Measurements from ENCODE around the gene DSCAM. TPM values are rescaled to one million over a fixed set of nuclear protein-coding genes. Genes with fewer than 3 reads are reported as not detected.

DSCAM gene
- total RNA-seq, 4 donors from 2014 or later: not detected

DNA sequence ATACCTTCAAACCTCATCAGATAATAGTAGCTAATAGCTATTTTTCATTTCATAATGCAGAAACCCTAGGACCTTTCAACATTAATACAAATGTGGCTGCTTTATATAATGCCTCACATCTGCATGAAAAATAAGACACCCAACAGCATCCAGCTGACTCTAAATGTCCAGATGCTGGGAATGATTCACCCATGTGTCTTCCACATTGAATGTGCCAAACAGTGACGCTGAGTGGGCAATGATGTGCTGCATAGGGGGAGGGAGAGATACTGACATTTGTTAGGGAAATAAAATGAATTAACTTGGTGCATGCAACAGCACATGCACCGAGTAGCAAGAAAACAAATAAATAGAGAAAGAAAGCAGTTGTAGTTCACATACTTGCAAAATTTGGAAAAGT is 199.3 kb downstream of the DSCAM start:
- TF ChIP-seq POLR2A (IDR thresholded peaks at IDR 0.05) (no peak), EP300 (IDR thresholded peaks at IDR 0.05) (no peak), POLR2AphosphoS5 (IDR thresholded peaks at IDR 0.05) (no peak)
- TF ChIP-seq, protein P1, sequence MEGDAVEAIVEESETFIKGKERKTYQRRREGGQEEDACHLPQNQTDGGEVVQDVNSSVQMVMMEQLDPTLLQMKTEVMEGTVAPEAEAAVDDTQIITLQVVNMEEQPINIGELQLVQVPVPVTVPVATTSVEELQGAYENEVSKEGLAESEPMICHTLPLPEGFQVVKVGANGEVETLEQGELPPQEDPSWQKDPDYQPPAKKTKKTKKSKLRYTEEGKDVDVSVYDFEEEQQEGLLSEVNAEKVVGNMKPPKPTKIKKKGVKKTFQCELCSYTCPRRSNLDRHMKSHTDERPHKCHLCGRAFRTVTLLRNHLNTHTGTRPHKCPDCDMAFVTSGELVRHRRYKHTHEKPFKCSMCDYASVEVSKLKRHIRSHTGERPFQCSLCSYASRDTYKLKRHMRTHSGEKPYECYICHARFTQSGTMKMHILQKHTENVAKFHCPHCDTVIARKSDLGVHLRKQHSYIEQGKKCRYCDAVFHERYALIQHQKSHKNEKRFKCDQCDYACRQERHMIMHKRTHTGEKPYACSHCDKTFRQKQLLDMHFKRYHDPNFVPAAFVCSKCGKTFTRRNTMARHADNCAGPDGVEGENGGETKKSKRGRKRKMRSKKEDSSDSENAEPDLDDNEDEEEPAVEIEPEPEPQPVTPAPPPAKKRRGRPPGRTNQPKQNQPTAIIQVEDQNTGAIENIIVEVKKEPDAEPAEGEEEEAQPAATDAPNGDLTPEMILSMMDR (IDR thresholded peaks at IDR 0.05): no peak
- no peak overlapping the region for H3K27ac ChIP-seq
- no peak for ATAC-seq
- no peak overlapping the region for H3K4me3 ChIP-seq
- 65% methylated on average over 2 of the region's 2 CpGs; no CpG with 5 or more reads in 1 of the 2 donors for WGBS, 2 donors (ENCODE audit: low coverage in 1 of 2)
- H3K9me3 ChIP-seq: peaks cover 0 to 25% (median 0%) of the 10 kb centered on the region in 3 donors
- no peaks in the 10 kb centered on the region for H3K4me1 ChIP-seq
- H3K27me3 ChIP-seq: no peaks in the 10 kb centered on the region
- no peaks in the 10 kb centered on the region for H3K36me3 ChIP-seq

DNA sequence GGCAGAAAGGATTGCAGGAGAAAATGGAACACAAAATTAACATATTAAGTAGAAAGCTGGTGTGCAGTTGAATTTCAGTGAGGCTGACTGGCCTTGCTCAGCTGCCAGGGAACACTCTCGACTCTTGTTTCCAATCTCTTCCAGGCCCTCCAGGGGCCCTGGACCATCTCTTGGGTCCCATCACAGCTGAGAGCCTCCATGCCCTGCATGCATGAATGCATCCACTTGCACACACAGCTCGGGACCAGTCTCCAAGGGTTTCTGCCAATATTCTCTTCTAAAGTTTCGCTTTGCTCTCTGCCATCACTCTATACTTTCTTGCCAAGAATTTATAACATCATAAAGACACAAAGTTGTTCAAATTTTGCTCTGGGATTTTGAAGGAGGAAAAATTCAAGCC is 200.3 kb downstream of the DSCAM start:
- H3K27ac ChIP-seq: no peak overlapping the region
- H3K9me3 ChIP-seq: peaks cover 0 to 25% (median 0%) of the 10 kb centered on the region in 3 donors
- no peaks in the 10 kb centered on the region for H3K27me3 ChIP-seq
- no peak overlapping the region for H3K4me3 ChIP-seq
- no peaks in the 10 kb centered on the region for H3K36me3 ChIP-seq
- no peaks in the 10 kb centered on the region for H3K4me1 ChIP-seq
- TF ChIP-seq POLR2AphosphoS5 (IDR thresholded peaks at IDR 0.05) (no peak), POLR2A (IDR thresholded peaks at IDR 0.05) (no peak), EP300 (IDR thresholded peaks at IDR 0.05) (no peak)
- TF ChIP-seq, protein P1 (IDR thresholded peaks at IDR 0.05): no peak
- 68 to 73% methylated on average over 3 of the region's 3 CpGs for WGBS, 2 donors (ENCODE audit: low coverage in 1 of 2)
- no peak for ATAC-seq

DNA sequence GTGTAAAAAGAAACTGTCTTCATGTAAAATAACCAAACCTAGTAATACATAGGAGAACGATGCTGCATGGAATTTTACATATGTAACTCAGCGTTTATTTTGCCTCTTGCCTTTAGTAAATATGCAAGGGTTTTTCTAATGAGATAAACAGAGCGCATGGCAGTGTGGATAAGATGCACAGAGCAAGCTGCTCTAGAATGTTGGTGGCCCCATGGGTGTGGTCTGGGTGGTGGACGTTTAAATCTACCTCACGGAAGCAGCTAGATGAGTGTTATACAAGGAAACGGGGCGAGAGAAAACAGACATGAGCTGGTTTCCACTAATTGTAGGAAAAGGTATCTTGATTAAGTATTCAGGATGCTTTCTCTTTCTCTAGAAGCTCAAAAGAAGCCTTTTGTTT is 205.9 kb downstream of the DSCAM start:
- Histone ChIP-seq H3K4me3 (no peak overlapping the region), H3K36me3 (no peaks in the 10 kb centered on the region), H3K9me3 (peaks cover 0 to 16% (median 0%) of the 10 kb centered on the region in 3 donors), H3K27ac (no peak overlapping the region), H3K4me1 (no peaks in the 10 kb centered on the region), H3K27me3 (peaks cover 15% of the 10 kb centered on the region)
- WGBS, 2 donors (ENCODE audit: low coverage in 1 of 2): 64 to 69% methylated on average over 7 of the region's 7 CpGs
- TF ChIP-seq, protein P1 (IDR thresholded peaks at IDR 0.05): no peak
- TF ChIP-seq POLR2A (IDR thresholded peaks at IDR 0.05) (no peak), EP300 (IDR thresholded peaks at IDR 0.05) (no peak), POLR2AphosphoS5 (IDR thresholded peaks at IDR 0.05) (no peak)
- no peak for ATAC-seq

DNA sequence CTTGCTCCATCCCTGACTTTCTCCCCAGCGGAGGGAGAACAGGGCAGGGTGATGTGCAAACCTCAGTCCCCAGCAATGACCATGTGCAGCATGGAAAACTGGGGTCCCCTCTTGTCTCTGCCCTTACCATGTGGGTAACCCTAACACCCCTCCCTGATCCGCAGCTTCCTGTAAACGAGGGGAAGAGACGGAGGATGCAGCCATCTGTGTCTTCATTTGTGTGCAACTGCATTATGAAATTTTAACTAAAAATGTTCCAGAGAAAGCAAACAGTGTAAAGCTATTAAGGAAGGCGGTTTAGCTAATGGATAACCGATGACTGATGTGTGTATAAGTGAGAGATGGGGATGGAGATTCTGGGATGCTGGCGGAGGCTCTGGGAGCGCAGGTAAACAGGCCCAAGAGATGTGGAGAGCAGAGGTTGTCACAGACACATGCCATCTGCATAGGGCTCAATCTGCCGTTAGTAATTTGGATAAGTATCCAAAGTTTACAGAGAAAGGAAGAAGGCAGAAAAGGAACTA is 206.6 kb downstream of the DSCAM start:
- Histone ChIP-seq H3K4me1 (no peaks in the 10 kb centered on the region), H3K9me3 (peaks cover 0 to 16% (median 0%) of the 10 kb centered on the region in 3 donors), H3K27me3 (peaks cover 15% of the 10 kb centered on the region), H3K4me3 (no peak overlapping the region), H3K27ac (no peak overlapping the region), H3K36me3 (no peaks in the 10 kb centered on the region)
- no peak for TF ChIP-seq POLR2A (IDR thresholded peaks at IDR 0.05)
- no peak for TF ChIP-seq EP300 (IDR thresholded peaks at IDR 0.05)
- TF ChIP-seq, protein P1 (IDR thresholded peaks at IDR 0.05): no peak
- no peak for TF ChIP-seq POLR2AphosphoS5 (IDR thresholded peaks at IDR 0.05)
- WGBS, 2 donors (ENCODE audit: low coverage in 1 of 2): 44 to 47% methylated on average over 8 to 9 of the region's 9 CpGs
- no peak for ATAC-seq

DNA sequence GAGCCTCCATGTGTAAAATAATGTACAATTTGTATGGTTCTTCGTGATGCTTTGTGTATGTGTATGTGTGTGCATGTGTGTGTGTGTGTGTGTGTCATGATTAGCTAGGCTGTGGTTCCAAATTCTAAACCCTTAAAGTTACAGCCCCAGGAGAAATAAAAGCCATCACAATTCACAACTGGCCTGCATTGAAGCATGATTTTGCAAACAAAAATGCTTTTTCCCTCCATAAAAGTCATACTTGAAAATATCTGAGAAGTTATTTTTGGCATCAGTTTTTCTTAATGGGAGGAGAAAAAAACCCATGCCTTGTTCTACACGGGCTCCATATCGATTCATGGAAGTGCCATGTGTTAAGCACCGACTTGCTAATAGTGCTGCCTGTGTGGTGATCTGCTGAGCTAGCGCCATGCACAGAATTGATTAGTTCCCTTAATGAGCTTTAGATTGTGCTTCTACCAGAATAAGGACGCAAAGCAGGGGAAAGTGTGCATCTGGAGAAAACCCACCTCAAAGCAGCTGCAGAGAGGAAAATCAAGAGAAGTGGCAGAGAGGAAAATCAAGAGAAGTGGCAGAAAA is 207.3 kb downstream of the DSCAM start:
- H3K4me3 ChIP-seq: no peak overlapping the region
- TF ChIP-seq, protein P1 (IDR thresholded peaks at IDR 0.05): no peak
- TF ChIP-seq POLR2AphosphoS5 (IDR thresholded peaks at IDR 0.05) (no peak), EP300 (IDR thresholded peaks at IDR 0.05) (no peak), POLR2A (IDR thresholded peaks at IDR 0.05) (no peak)
- no peaks in the 10 kb centered on the region for H3K36me3 ChIP-seq
- ATAC-seq: no peak
- H3K27ac ChIP-seq: no peak overlapping the region
- no peaks in the 10 kb centered on the region for H3K4me1 ChIP-seq
- WGBS, 2 donors (ENCODE audit: low coverage in 1 of 2): 43 to 72% methylated on average over 5 to 6 of the region's 6 CpGs
- H3K9me3 ChIP-seq: peaks cover 0 to 13% (median 0%) of the 10 kb centered on the region in 3 donors
- H3K27me3 ChIP-seq: peaks cover 15% of the 10 kb centered on the region

All from gastroesophageal sphincter (tissue), 4 donors.